RWPE2 (cell line): ENCODE results near the gene PSMD11.

Experiments
- ATAC-seq: fragments of 200-7000 bp; cut with Tn5 transposase; 3 replicates; pipeline ENCODE4 v1.9.1; 2021; ENCODE audit warnings: low read depth
- DNase-seq: peaks from one replicate; pipeline ENCODE4 v3.0.0-alpha.2; 2020; ENCODE audit warnings: low spot score
- H3K27ac ChIP-seq: fragments of 450-650 bp; 2 replicates; pipeline ENCODE4 v1.5.1; 2017; ENCODE audit warnings: mild to moderate bottlenecking; ENCODE audit not compliant: poor library complexity, severe bottlenecking
- H3K27me3 ChIP-seq: fragments of 250-450 bp; sonication (Bioruptor Pico); 2 replicates; pipeline ENCODE4 v1.5.1; 2021; ENCODE audit warnings: mild to moderate bottlenecking, moderate library complexity; ENCODE audit not compliant: insufficient read depth, poor library complexity, severe bottlenecking
- H3K36me3 ChIP-seq: fragments of 250-450 bp; sonication (Bioruptor Pico); 2 replicates; pipeline ENCODE4 v1.5.1; 2020; ENCODE audit warnings: low read depth, mild to moderate bottlenecking, moderate library complexity
- H3K4me1 ChIP-seq: fragments of 250-450 bp; sonication (Bioruptor Pico); 2 replicates; pipeline ENCODE4 v1.5.1; 2021; ENCODE audit warnings: mild to moderate bottlenecking, moderate library complexity; ENCODE audit not compliant: insufficient read depth, poor library complexity, severe bottlenecking
- H3K4me3 ChIP-seq: fragments of 250-450 bp; sonication (Bioruptor Pico); 2 replicates; pipeline ENCODE4 v1.5.1; 2021; ENCODE audit warnings: mild to moderate bottlenecking, moderate library complexity; ENCODE audit not compliant: severe bottlenecking
- H3K9me3 ChIP-seq: fragments of 250-450 bp; sonication (Bioruptor Pico); 2 replicates; pipeline ENCODE4 v1.5.1; 2021; ENCODE audit warnings: mild to moderate bottlenecking, moderate library complexity; ENCODE audit not compliant: severe bottlenecking
- TF ChIP-seq, protein P1 (sequence below): fragments of 450-650 bp; IDR thresholded peaks from one replicate; pipeline ENCODE4 v1.5.1; 2017; ENCODE audit warnings: mild to moderate bottlenecking, moderate library complexity; ENCODE audit not compliant: poor library complexity, severe bottlenecking

The PSMD11 gene

GRCh38 chr17:32429598-32429997 lies 14.7 kb upstream of the PSMD11 start:
- H3K36me3 ChIP-seq = no peaks in the 10 kb centered on the region
- no peak overlapping the region for H3K4me3 ChIP-seq
- DNase-seq (no peak), ATAC-seq (no peak)
- no peaks in the 10 kb centered on the region for H3K27me3 ChIP-seq
- H3K27ac ChIP-seq = no peak overlapping the region
- TF ChIP-seq, protein P1, sequence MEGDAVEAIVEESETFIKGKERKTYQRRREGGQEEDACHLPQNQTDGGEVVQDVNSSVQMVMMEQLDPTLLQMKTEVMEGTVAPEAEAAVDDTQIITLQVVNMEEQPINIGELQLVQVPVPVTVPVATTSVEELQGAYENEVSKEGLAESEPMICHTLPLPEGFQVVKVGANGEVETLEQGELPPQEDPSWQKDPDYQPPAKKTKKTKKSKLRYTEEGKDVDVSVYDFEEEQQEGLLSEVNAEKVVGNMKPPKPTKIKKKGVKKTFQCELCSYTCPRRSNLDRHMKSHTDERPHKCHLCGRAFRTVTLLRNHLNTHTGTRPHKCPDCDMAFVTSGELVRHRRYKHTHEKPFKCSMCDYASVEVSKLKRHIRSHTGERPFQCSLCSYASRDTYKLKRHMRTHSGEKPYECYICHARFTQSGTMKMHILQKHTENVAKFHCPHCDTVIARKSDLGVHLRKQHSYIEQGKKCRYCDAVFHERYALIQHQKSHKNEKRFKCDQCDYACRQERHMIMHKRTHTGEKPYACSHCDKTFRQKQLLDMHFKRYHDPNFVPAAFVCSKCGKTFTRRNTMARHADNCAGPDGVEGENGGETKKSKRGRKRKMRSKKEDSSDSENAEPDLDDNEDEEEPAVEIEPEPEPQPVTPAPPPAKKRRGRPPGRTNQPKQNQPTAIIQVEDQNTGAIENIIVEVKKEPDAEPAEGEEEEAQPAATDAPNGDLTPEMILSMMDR = no peak
- H3K4me1 ChIP-seq = no peaks in the 10 kb centered on the region
- no peaks in the 10 kb centered on the region for H3K9me3 ChIP-seq

DNA sequence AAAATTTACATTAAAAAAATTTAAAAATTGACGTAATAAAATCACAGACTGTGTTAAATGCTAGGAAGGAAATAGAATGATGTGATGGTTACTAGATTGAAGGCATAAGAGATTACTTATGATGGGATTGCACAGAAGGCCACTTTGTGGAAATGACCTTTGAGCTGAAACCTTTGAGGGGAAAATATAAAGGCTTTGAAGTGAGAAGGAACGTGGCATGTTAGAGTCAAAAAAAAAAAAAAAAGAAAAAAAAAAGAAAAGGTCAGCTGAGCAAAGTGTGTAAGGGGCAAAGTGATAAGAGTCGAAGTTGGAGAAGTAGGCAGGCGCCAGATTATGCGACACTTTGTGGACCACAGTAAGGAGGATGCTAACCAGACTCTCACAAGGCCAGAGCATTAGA lies 3.6 kb upstream of the PSMD11 start:
- DNase-seq = no peak
- TF ChIP-seq, protein P1 = no peak
- Histone ChIP-seq H3K27me3 (no peaks in the 10 kb centered on the region), H3K27ac (no peak overlapping the region), H3K4me3 (no peak overlapping the region), H3K4me1 (peaks cover 5% of the 10 kb centered on the region), H3K36me3 (peaks cover 5% of the 10 kb centered on the region; the same call in 1 of the 2 replicates), H3K9me3 (no peaks in the 10 kb centered on the region)
- no peak for ATAC-seq

GRCh38 chr17:32441886-32442285 lies 2.4 kb upstream of the PSMD11 start:
- H3K27ac ChIP-seq = no peak overlapping the region
- no peak for DNase-seq
- no peak overlapping the region for H3K4me3 ChIP-seq
- TF ChIP-seq, protein P1 = no peak
- H3K27me3 ChIP-seq = no peaks in the 10 kb centered on the region
- H3K4me1 ChIP-seq = peaks cover 7% of the 10 kb centered on the region
- H3K9me3 ChIP-seq = no peaks in the 10 kb centered on the region
- no peak for ATAC-seq
- H3K36me3 ChIP-seq = peaks cover 7% of the 10 kb centered on the region

DNA sequence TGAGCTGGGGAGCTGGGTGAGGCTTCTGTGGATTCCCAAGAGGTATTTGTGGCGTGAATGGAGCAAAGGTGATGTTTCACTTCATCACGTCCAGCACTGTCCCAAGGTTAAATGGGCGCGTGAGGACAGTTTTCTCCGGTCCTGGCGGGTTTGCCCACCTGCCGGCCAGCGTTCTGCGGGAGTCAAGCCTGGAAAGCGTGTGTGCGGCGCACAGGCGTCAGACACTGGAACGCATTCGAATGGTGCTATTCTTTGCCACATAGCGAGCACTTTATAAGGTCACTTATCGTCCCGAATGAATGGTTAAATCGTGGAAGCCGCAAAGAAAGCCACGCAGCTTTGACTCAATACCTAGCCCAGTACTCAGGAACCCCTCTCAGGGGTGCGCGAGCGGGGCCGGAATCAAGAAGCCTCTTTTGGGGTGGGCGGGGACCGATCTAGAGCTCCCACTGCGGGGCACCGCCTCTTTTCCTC lies 446 bp upstream of the PSMD11 start:
- ATAC-seq = peak; percentile 2; the same call in 2 of the 3 replicates
- H3K27ac ChIP-seq = peak overlapping the region; percentile 78
- H3K4me1 ChIP-seq = peaks cover 7% of the 10 kb centered on the region
- TF ChIP-seq, protein P1 = no peak
- H3K36me3 ChIP-seq = peaks cover 27% of the 10 kb centered on the region
- H3K27me3 ChIP-seq = no peaks in the 10 kb centered on the region
- DNase-seq = no peak
- H3K4me3 ChIP-seq = peak overlapping the region; percentile 95
- no peaks in the 10 kb centered on the region for H3K9me3 ChIP-seq

DNA sequence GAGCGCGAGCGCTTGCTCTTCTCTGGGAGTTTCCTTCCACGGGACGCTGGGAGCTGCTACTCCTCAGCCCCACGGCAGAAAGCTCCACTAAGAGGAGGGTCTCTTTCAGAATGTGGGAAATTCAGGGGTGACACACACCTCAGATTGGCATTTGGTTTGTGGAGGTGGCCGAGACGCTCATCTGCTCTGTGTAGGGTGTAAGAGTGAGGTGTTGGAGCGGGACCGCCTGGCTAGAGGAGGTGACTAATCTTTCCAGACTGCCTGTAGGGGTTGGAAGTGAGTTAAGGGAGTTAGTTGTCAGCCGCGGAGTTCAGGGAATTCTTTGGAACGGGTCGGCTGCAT lies 735 bp downstream of the PSMD11 start:
- Histone ChIP-seq H3K27ac (peak overlapping the region; percentile 78), H3K36me3 (peaks cover 38% of the 10 kb centered on the region), H3K9me3 (no peaks in the 10 kb centered on the region), H3K27me3 (no peaks in the 10 kb centered on the region), H3K4me3 (peak overlapping the region; percentile 95), H3K4me1 (peaks cover 7% of the 10 kb centered on the region)
- no peak for DNase-seq
- TF ChIP-seq, protein P1 = no peak
- peak; percentile 76 for ATAC-seq
